HCT116 (cell line): ENCODE measurements around the gene AUTS2. TPM values are rescaled to one million over a fixed set of nuclear protein-coding genes. Genes with fewer than 3 reads are reported as not detected.

ENCODE experiments used
- ATAC-seq: fragments of 200-7000 bp; cut with Tn5 transposase; 2 replicates; pipeline ENCODE4 v1.9.1; 2020; ENCODE audit warnings: mild to moderate bottlenecking, moderate library complexity
- BruUV-seq: library from RNA; stranded (reverse); fragments of 400-500 nt; replicated peaks from 2 replicates; lab custom pipeline; 2021; lab: Mats Ljungman, UMichigan
- CTCF ChIA-PET: fragments of 300-600 bp; sonication (Branson Sonifier 250); formaldehyde crosslinking; loops from one replicate; lab custom pipeline; 2021; ENCODE audit warnings: antibody characterized with exemption; lab: Charles Lee
- POLR2A ChIA-PET: fragments of 300-600, 350-600 bp; sonication (Branson Sonifier 250); formaldehyde crosslinking; loops from one replicate; lab custom pipeline; 2021; ENCODE audit warnings: antibody characterized with exemption; lab: Charles Lee
- RAD21 ChIA-PET, 2 experiments: fragments of 300-600 bp; sonication (Branson Sonifier 250); formaldehyde crosslinking; loops; one replicate each; lab custom pipeline; 2023; ENCODE audit warnings: low total read pairs in 2 of 2; ENCODE audit not compliant: uncharacterized antibody in 2 of 2, unreplicated experiment in 2 of 2, low non-redundant PET in 1 of 2; lab: Charles Lee
- DNase-seq: peaks from one replicate; pipeline ENCODE4 v3.0.0-alpha.2; 2010; ENCODE audit warnings: low read depth, low spot score
- H2AFZ ChIP-seq: fragments of 200-600 bp; shearing (Covaris generic), sonication (generic); 2 replicates; pipeline ENCODE4 v1.6.1; 2017; ENCODE audit warnings: low read depth, mixed run types, mixed read lengths, antibody characterized with exemption, low read length; ENCODE audit not compliant: poor library complexity, severe bottlenecking
- H3K27ac ChIP-seq: 2 replicates; pipeline ENCODE4 v1.5.1; 2012; ENCODE audit warnings: low read depth, low read length
- H3K27me3 ChIP-seq: fragments of 200-600 bp; sonication (generic); 2 replicates; pipeline ENCODE4 v1.6.1; 2016; ENCODE audit warnings: mixed run types, low read length, mixed read lengths; ENCODE audit not compliant: insufficient read depth
- H3K36me3 ChIP-seq, 2 experiments: fragments of 200-500 bp in 1 of 2; fragments of 200-600 bp in 1 of 2; sonication (Bioruptor generic) in 1 of 2; sonication (generic) in 1 of 2; 2 replicates each; pipeline versions ENCODE4 v1.5.1 to v1.6.1; 2014 to 2016; ENCODE audit warnings: low read length in 2 of 2, inconsistent platforms in 1 of 2, mixed read lengths in 1 of 2, mixed run types in 1 of 2; ENCODE audit not compliant: insufficient read depth in 2 of 2, control insufficient read depth in 1 of 2
- H3K4me1 ChIP-seq, 2 experiments: fragments of 200-600 bp in 1 of 2; sonication (generic) in 1 of 2; 2 replicates each; pipeline versions ENCODE4 v1.5.1 to v1.6.1; 2012 to 2017; ENCODE audit warnings: low read length in 2 of 2, inconsistent platforms in 1 of 2, mild to moderate bottlenecking in 1 of 2, mixed read lengths in 1 of 2, mixed run types in 1 of 2, moderate library complexity in 1 of 2; ENCODE audit not compliant: insufficient read depth in 2 of 2, control insufficient read depth in 1 of 2
- H3K4me2 ChIP-seq: fragments of 200-600 bp; sonication (generic); 2 replicates; pipeline ENCODE4 v1.6.1; 2017; ENCODE audit warnings: mixed run types, low read length, mixed read lengths
- H3K4me3 ChIP-seq, 2 experiments: fragments of 200-600 bp in 1 of 2; sonication (generic) in 1 of 2; replicated peaks in 1 of 2; 2 replicates each; pipeline ENCODE4 v1.5.1; 2011 to 2016; ENCODE audit warnings: low read length in 2 of 2, control low read depth in 1 of 2, low read depth in 1 of 2, mild to moderate bottlenecking in 1 of 2, mixed read lengths in 1 of 2, mixed run types in 1 of 2
- H3K79me2 ChIP-seq: fragments of 200-600 bp; sonication (generic); 2 replicates; pipeline ENCODE4 v1.6.1; 2017; ENCODE audit warnings: mild to moderate bottlenecking, mixed run types, low read length, moderate library complexity, mixed read lengths; ENCODE audit not compliant: insufficient read depth
- H3K9ac ChIP-seq: fragments of 200-600 bp; sonication (generic); 2 replicates; pipeline ENCODE4 v1.6.1; 2016; ENCODE audit warnings: low read length, mixed read lengths
- H3K9me2 ChIP-seq: fragments of 200-600 bp; sonication (generic), shearing (Covaris generic); 2 replicates; pipeline ENCODE4 v1.6.1; 2017; ENCODE audit warnings: mixed run types, mild to moderate bottlenecking, moderate library complexity; ENCODE audit not compliant: insufficient read depth
- H3K9me3 ChIP-seq, 2 experiments: fragments of 200-500 bp in 1 of 2; fragments of 200-600 bp in 1 of 2; sonication (Bioruptor generic) in 1 of 2; sonication (generic) in 1 of 2; 2 replicates each; pipeline ENCODE4 v1.6.1; 2014 to 2017; ENCODE audit warnings: low read length in 2 of 2, mixed read lengths in 2 of 2, inconsistent platforms in 1 of 2, low read depth in 1 of 2, mild to moderate bottlenecking in 1 of 2, mixed run types in 1 of 2, moderate library complexity in 1 of 2; ENCODE audit not compliant: control insufficient read depth in 1 of 2, insufficient read depth in 1 of 2
- H4K20me1 ChIP-seq: fragments of 200-600 bp; sonication (generic), shearing (Covaris generic); 2 replicates; pipeline ENCODE4 v1.6.1; 2017; ENCODE audit warnings: mixed run types, mild to moderate bottlenecking, moderate library complexity; ENCODE audit not compliant: insufficient read depth
- CEBPB ChIP-seq: IDR thresholded peaks from 2 replicates; pipeline ENCODE4 v1.6.1; 2012; ENCODE audit warnings: low read depth
- EGR1 ChIP-seq: IDR thresholded peaks from 2 replicates; pipeline ENCODE4 v1.6.1; 2012; ENCODE audit warnings: low read depth
- ELF1 ChIP-seq: IDR thresholded peaks from 2 replicates; pipeline ENCODE4 v1.6.1; 2012; ENCODE audit warnings: low read depth, borderline replicate concordance
- EZH2 ChIP-seq: fragments of 200-600 bp; sonication (generic); IDR thresholded peaks from 2 replicates; pipeline ENCODE4 v1.6.1; 2017; ENCODE audit warnings: antibody characterized with exemption, mixed run types
- EZH2phosphoT487 ChIP-seq: fragments of 200-600 bp; IDR thresholded peaks from 2 replicates; pipeline ENCODE4 v1.6.1; 2018; ENCODE audit warnings: antibody characterized with exemption, borderline replicate concordance
- FOSL1 ChIP-seq: IDR thresholded peaks from 2 replicates; pipeline ENCODE4 v1.6.1; 2012; ENCODE audit warnings: low read depth
- POLR2AphosphoS5 ChIP-seq: IDR thresholded peaks from 2 replicates; pipeline ENCODE4 v1.6.1; 2011; ENCODE audit warnings: mild to moderate bottlenecking, low read depth, low read length, moderate library complexity
- RAD21 ChIP-seq: IDR thresholded peaks from 2 replicates; pipeline ENCODE4 v1.6.1; 2012; ENCODE audit warnings: low read depth, mild to moderate bottlenecking
- SRF ChIP-seq: IDR thresholded peaks from 2 replicates; pipeline ENCODE4 v1.6.1; 2012; ENCODE audit warnings: low read depth
- TCF7L2 ChIP-seq: IDR thresholded peaks from 2 replicates; pipeline ENCODE4 v1.7.0; 2011; ENCODE audit warnings: borderline replicate concordance, inconsistent platforms; ENCODE audit not compliant: insufficient read depth, insufficient read length; ENCODE audit errors: extremely low read depth
- YY1 ChIP-seq: IDR thresholded peaks from 2 replicates; pipeline ENCODE4 v1.6.1; 2011; ENCODE audit warnings: low read length, low read depth, moderate library complexity, mild to moderate bottlenecking; ENCODE audit not compliant: insufficient replicate concordance; ENCODE audit errors: extremely low read depth
- ZFX ChIP-seq: fragments of 450-650 bp; IDR thresholded peaks from 2 replicates; pipeline ENCODE4 v1.6.1; 2017
- ZNF274 ChIP-seq: fragments of 200-500 bp; sonication (Bioruptor generic); IDR thresholded peaks from 2 replicates; pipeline ENCODE4 v1.6.1; 2014; ENCODE audit warnings: mild to moderate bottlenecking, low read depth, low read length, inconsistent platforms
- intact Hi-C: fragments of 100-400 bp; cut with micrococcal nuclease; formaldehyde crosslinking; loops from 2 replicates; pipeline ENCODE4 v1.10.0; 2022
- total RNA-seq: library from RNA; stranded (reverse); gene quantifications from one replicate; pipeline ENCODE4 v1.2.1, GENCODE V29; 2021; ENCODE audit not compliant: unreplicated experiment
- TF ChIP-seq, protein P1 (sequence below): IDR thresholded peaks from 2 replicates; pipeline ENCODE4 v1.6.1; 2012
- TF ChIP-seq, protein P2 (sequence below): IDR thresholded peaks from 2 replicates; pipeline ENCODE4 v1.6.1; 2012; ENCODE audit warnings: low read depth

The AUTS2 gene
- total RNA-seq, 1 experiment from 2014 or later, result 0.93 TPM

DNA sequence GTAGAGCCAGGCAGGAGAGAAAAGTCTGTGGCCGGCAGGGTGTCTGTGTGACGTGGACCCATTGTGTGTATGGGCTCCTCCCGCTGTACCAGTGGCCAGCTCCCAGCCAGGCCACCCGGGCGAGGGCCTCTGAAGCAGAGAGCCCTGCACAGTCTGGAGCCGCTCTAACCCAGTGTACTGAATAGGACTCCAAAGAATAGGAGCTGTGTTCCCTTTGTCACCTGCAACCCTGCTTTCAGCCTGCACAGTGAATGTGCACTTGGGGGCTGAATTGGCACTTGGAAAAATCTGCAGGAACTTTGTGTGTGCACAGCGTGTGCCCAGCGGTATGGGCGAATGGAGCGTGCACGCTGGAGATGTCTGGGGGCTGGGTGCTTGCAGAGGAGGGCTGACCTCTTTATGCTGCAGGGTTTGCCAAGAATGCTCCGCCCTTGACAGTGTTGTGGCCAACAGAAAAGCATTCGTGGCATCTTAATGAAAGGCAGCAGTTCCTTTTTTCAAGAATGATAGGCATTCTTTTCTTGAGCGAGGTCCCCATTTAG, 216.2 kb downstream of the AUTS2 start:
- Histone ChIP-seq H3K27me3 (no peaks in the 10 kb centered on the region), H2AFZ (no peak overlapping the region), H3K4me2 (no peak overlapping the region), H3K4me1 (no peaks in the 10 kb centered on the region), H4K20me1 (no peaks in the 10 kb centered on the region), H3K9ac (no peak overlapping the region), H3K9me3 (peaks cover 0 to 45% of the 10 kb centered on the region in 2 experiments; a peak in 2 of 4 replicates), H3K36me3 (no peaks in the 10 kb centered on the region), H3K9me2 (no peaks in the 10 kb centered on the region), H3K79me2 (no peaks in the 10 kb centered on the region), H3K27ac (no peak overlapping the region), H3K4me3 (no peak overlapping the region)
- BruUV-seq, result no TSS peak
- intact Hi-C loops, result no loop called here
- ATAC-seq (no peak), DNase-seq (no peak)
- ChIA-PET RAD21 (no interaction called here), CTCF (no interaction called here), POLR2A (no interaction called here)
- no peak for TF ChIP-seq SRF
- no peak for TF ChIP-seq ELF1
- TF ChIP-seq FOSL1, result no peak
- TF ChIP-seq, protein P1, sequence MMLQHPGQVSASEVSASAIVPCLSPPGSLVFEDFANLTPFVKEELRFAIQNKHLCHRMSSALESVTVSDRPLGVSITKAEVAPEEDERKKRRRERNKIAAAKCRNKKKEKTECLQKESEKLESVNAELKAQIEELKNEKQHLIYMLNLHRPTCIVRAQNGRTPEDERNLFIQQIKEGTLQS, result no peak
- TF ChIP-seq TCF7L2, result no peak
- no peak for TF ChIP-seq EZH2
- TF ChIP-seq, all 23 proteins: peak for 0

DNA sequence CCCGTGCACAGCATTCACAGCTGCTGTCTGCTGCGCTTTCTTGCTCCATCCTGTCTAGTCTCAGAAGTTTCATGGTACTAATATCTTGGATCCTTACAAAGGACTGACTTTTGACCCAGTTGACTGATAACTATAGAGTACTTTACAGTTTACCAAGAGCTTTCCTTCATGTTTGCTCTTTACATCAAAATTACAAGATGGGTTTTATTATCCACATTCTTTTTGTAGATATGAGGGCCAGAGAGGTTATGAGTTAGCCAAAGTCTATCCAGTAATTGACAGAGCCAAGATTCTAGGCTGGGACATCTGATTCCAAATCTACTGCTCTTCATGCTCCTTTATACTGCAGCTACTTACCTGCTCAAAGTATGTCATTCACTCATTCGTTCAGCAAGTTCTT, 218.2 kb downstream of the AUTS2 start:
- ChIA-PET CTCF (no interaction called here), RAD21 (no interaction called here), POLR2A (no interaction called here)
- H2AFZ ChIP-seq, result no peak overlapping the region
- no peak overlapping the region for H3K4me2 ChIP-seq
- H3K27me3 ChIP-seq, result no peaks in the 10 kb centered on the region
- no peak overlapping the region for H3K27ac ChIP-seq
- intact Hi-C loops, result no loop called here
- H3K9ac ChIP-seq, result no peak overlapping the region
- DNase-seq (no peak), ATAC-seq (no peak)
- H3K9me3 ChIP-seq, result peaks cover 0 to 46% of the 10 kb centered on the region in 2 experiments; a peak in 2 of 4 replicates
- H3K36me3 ChIP-seq, result no peaks in the 10 kb centered on the region
- no peaks in the 10 kb centered on the region for H3K79me2 ChIP-seq
- H3K9me2 ChIP-seq, result no peaks in the 10 kb centered on the region
- BruUV-seq, result no TSS peak
- H4K20me1 ChIP-seq, result no peaks in the 10 kb centered on the region
- no peaks in the 10 kb centered on the region for H3K4me1 ChIP-seq
- TF ChIP-seq, protein P2, sequence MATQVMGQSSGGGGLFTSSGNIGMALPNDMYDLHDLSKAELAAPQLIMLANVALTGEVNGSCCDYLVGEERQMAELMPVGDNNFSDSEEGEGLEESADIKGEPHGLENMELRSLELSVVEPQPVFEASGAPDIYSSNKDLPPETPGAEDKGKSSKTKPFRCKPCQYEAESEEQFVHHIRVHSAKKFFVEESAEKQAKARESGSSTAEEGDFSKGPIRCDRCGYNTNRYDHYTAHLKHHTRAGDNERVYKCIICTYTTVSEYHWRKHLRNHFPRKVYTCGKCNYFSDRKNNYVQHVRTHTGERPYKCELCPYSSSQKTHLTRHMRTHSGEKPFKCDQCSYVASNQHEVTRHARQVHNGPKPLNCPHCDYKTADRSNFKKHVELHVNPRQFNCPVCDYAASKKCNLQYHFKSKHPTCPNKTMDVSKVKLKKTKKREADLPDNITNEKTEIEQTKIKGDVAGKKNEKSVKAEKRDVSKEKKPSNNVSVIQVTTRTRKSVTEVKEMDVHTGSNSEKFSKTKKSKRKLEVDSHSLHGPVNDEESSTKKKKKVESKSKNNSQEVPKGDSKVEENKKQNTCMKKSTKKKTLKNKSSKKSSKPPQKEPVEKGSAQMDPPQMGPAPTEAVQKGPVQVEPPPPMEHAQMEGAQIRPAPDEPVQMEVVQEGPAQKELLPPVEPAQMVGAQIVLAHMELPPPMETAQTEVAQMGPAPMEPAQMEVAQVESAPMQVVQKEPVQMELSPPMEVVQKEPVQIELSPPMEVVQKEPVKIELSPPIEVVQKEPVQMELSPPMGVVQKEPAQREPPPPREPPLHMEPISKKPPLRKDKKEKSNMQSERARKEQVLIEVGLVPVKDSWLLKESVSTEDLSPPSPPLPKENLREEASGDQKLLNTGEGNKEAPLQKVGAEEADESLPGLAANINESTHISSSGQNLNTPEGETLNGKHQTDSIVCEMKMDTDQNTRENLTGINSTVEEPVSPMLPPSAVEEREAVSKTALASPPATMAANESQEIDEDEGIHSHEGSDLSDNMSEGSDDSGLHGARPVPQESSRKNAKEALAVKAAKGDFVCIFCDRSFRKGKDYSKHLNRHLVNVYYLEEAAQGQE, result no peak
- no peak for TF ChIP-seq ZFX
- no peak for TF ChIP-seq TCF7L2
- no peak for TF ChIP-seq POLR2AphosphoS5
- no peak for TF ChIP-seq EGR1
- TF ChIP-seq ELF1, result no peak
- TF ChIP-seq CEBPB, result no peak
- TF ChIP-seq ZNF274, result no peak
- no peak for TF ChIP-seq FOSL1
- TF ChIP-seq YY1, result no peak
- no peak for TF ChIP-seq EZH2phosphoT487
- TF ChIP-seq RAD21, result no peak
- no peak overlapping the region for H3K4me3 ChIP-seq
